Ovary (tissue), 9 donors: ENCODE measurements around the gene RPL35A. TPM values are rescaled to one million over a fixed set of nuclear protein-coding genes. Genes with fewer than 3 reads are reported as not detected.
A peak's percentile ranks its signal among the peaks of the same experiment; 100 is the strongest.

Source experiments
- DNase-seq, 5 donors: peaks; one replicate each; pipeline ENCODE4 v3.0.0-alpha.2; 2019 to 2020
- H3K27ac ChIP-seq, 2 donors: fragments of 200-600 bp; one replicate each; pipeline versions ENCODE4 v1.5.1 to v1.8.0; 2019 to 2022
- H3K27me3 ChIP-seq: fragments of 200-600 bp; one replicate; pipeline ENCODE4 v1.8.0; 2022
- H3K36me3 ChIP-seq: fragments of 200-600 bp; sonication (generic); one replicate; pipeline ENCODE4 v1.5.1; 2019
- H3K4me1 ChIP-seq: one replicate; pipeline ENCODE4 v1.8.1; 2013; ENCODE audit warnings: mild to moderate bottlenecking, moderate library complexity; ENCODE audit not compliant: insufficient read depth
- H3K4me3 ChIP-seq: fragments of 200-600 bp; sonication (generic); one replicate; pipeline ENCODE4 v1.5.1; 2017
- H3K9me3 ChIP-seq, 2 donors: fragments of 200-600 bp in 1 of 2; sonication (generic) in 1 of 2; one replicate each; pipeline versions ENCODE4 v1.5.1 to v1.8.1; 2013 to 2019; ENCODE audit warnings: mild to moderate bottlenecking in 1 of 2, moderate library complexity in 1 of 2
- CTCF ChIP-seq, 3 donors: fragments of 450-650 bp in 2 of 3; fragments of 200-600 bp in 1 of 3; IDR thresholded peaks; one replicate each; pipeline versions ENCODE4 v1.5.1 to v1.8.0; 2016 to 2022; ENCODE audit warnings: antibody characterized with exemption in 3 of 3, mild to moderate bottlenecking in 1 of 3
- EP300 ChIP-seq: sonication (generic); formaldehyde crosslinking; IDR thresholded peaks from one replicate; pipeline ENCODE4 v1.6.1; 2017; ENCODE audit warnings: antibody characterized with exemption
- POLR2A ChIP-seq: fragments of 450-650 bp; IDR thresholded peaks from one replicate; pipeline ENCODE4 v1.6.1; 2017; ENCODE audit warnings: antibody characterized with exemption, mild to moderate bottlenecking, moderate library complexity
- WGBS, 3 donors: extraction: QIAGEN DNeasy Blood & Tissue Kit in 1 of 3; methylation state at CpG; one replicate each; pipeline versions ENCODE4 v1.1.5 to v1.1.7; 2013 to 2017; 5-methylcytosine and 5-hydroxymethylcytosine counted together
- intact Hi-C, 4 donors: fragments of 100-400 bp; cut with DNase I; formaldehyde crosslinking; loops; one replicate each; pipeline versions ENCODE4 v1.11.0 to v1.15.1; 2022 to 2023
- polyA plus RNA-seq, 2 donors: library from polyadenylated mRNA; stranded (reverse); fragments of 200-250 nt in 1 of 2; fragments of 350-450 nt in 1 of 2; fragmentation: Illumina TruSeq in 1 of 2; extraction: RNeasy Lipid Tissue Mini Kit (QIAGEN cat#74804) in 1 of 2; gene quantifications; one replicate each; pipeline ENCODE4 v1.2.3, GENCODE V29; 2013 to 2014
- total RNA-seq, 7 donors: library from RNA; depleted of rRNA in 2 of 7; stranded (reverse); fragments of >200 nt in 2 of 7; fragmentation: NEBNext Ultra II Directional in 3 of 7; extraction: Animal tissue kit (Norgen Biotek cat#: 25700) in 3 of 7; gene quantifications; one replicate each; pipeline versions ENCODE4 v1.1.0 to v1.2.4, GENCODE V29; 2016 to 2023
- donor health status: DM: no; HTN: no; CAD: no; lungs with moderate emphysema.
- donor health status: DM: no; HTN: no; CAD: no.
- donor health status: Bipolar disorder and iron deficiency.
- donor health status: DM: yes; HTN: yes; CAD: no.
- donor health status: DM: no; HTN: no; CAD: no.
- donor health status: DM: yes; HTN: yes; CAD: no.

Gene RPL35A
- total and polyA plus RNA-seq, 9 donors = 1,036 to 4,524 (median 2,172) TPM

GRCh38 chr3:197950677-197951061 lies 679 bp downstream of the RPL35A start:
- no peaks in the 10 kb centered on the region for H3K36me3 ChIP-seq
- peak overlapping the region; percentile 67 to 96 for H3K27ac ChIP-seq
- WGBS, 3 donors = 0 to 1% (median 0%) methylated on average over 11 of the region's 11 CpGs
- no peaks in the 10 kb centered on the region for H3K9me3 ChIP-seq
- intact Hi-C loops = no loop called here
- H3K4me3 ChIP-seq = peak overlapping the region; percentile 48
- peaks cover 7% of the 10 kb centered on the region for H3K4me1 ChIP-seq
- H3K27me3 ChIP-seq = no peaks in the 10 kb centered on the region
- TF ChIP-seq EP300 (no peak), POLR2A (no peak), CTCF (IDR thresholded peaks at IDR 0.05) (no peak)
- no peak for DNase-seq

GRCh38 chr3:197951392-197951990 lies 1.5 kb downstream of the RPL35A start:
- peak overlapping the region; percentile 48 for H3K4me3 ChIP-seq
- no peak overlapping the region for H3K27ac ChIP-seq
- no peaks in the 10 kb centered on the region for H3K9me3 ChIP-seq
- intact Hi-C loops = no loop called here
- WGBS, 3 donors = 51 to 69% (median 51%) methylated on average over 21 of the region's 21 CpGs
- H3K4me1 ChIP-seq = peaks cover 7% of the 10 kb centered on the region
- DNase-seq = no peak
- no peaks in the 10 kb centered on the region for H3K36me3 ChIP-seq
- no peak for TF ChIP-seq CTCF (IDR thresholded peaks at IDR 0.05)
- TF ChIP-seq EP300 = no peak
- no peaks in the 10 kb centered on the region for H3K27me3 ChIP-seq

GRCh38 chr3:197952440-197952839 lies 2.5 kb downstream of the RPL35A start:
- H3K4me3 ChIP-seq = no peak overlapping the region
- H3K36me3 ChIP-seq = no peaks in the 10 kb centered on the region
- H3K4me1 ChIP-seq = peaks cover 7% of the 10 kb centered on the region
- TF ChIP-seq CTCF (IDR thresholded peaks at IDR 0.05) (no peak), POLR2A (no peak)
- H3K9me3 ChIP-seq = no peaks in the 10 kb centered on the region
- intact Hi-C loops = no loop called here
- H3K27ac ChIP-seq = no peak overlapping the region
- H3K27me3 ChIP-seq = no peaks in the 10 kb centered on the region
- WGBS, 3 donors = 69 to 79% (median 73%) methylated on average over 9 of the region's 9 CpGs
- no peak for DNase-seq

GRCh38 chr3:197953325-197953724 lies 3.3 kb downstream of the RPL35A start:
- no peaks in the 10 kb centered on the region for H3K9me3 ChIP-seq
- no peak overlapping the region for H3K4me3 ChIP-seq
- no peaks in the 10 kb centered on the region for H3K27me3 ChIP-seq
- TF ChIP-seq EP300 (no peak), CTCF (IDR thresholded peaks at IDR 0.05) (no peak), POLR2A (no peak)
- WGBS, 3 donors = 47 to 50% (median 50%) methylated on average over 6 of the region's 6 CpGs
- DNase-seq = no peak
- H3K27ac ChIP-seq = no peak overlapping the region
- H3K36me3 ChIP-seq = no peaks in the 10 kb centered on the region
- peaks cover 7% of the 10 kb centered on the region for H3K4me1 ChIP-seq
- intact Hi-C loops = no loop called here
